Activated T-helper 9 cell treated with anti-CD3 and anti-CD28 coated beads, Interleukin-2, amount 50 U/mL, for 16 hours (primary cell): ENCODE measurements around the gene SDK2.
A peak's percentile ranks its signal among the peaks of the same experiment; 100 is the strongest.
"Not testable (repeated sequence)": the region's sequence is repeated elsewhere in the genome, so short reads cannot be mapped to it uniquely, and the experiment has no call there.

Source experiments
- DNase-seq: peaks from one replicate; pipeline ENCODE4 v3.0.0-alpha.2; 2020; ENCODE audit warnings: low read depth

The SDK2 gene

GRCh38 chr17:73318427-73318813, 325.8 kb downstream of the SDK2 start:
- no peak for DNase-seq

- DNase-seq, result no peak
Measured at GRCh38 chr17:73317513-73318426, 326.5 kb downstream of the SDK2 start.

- DNase-seq, result no peak
Measured at GRCh38 chr17:73316919-73317505, 327.2 kb downstream of the SDK2 start.

- DNase-seq, result no peak
Measured at GRCh38 chr17:73315471-73315870, 328.8 kb downstream of the SDK2 start.

GRCh38 chr17:73313526-73314127, 330.6 kb downstream of the SDK2 start:
- DNase-seq, result no peak

- not testable (repeated sequence) for DNase-seq
Measured at GRCh38 chr17:73312887-73313286, 331.4 kb downstream of the SDK2 start.

- DNase-seq, result peak; percentile 79
Measured at GRCh38 chr17:73311781-73312641, 332.2 kb downstream of the SDK2 start, which contains the start of gene CDC42EP4. Gene CDC42EP4, minus strand, starts transcription at chr17:73312001. Its CDS starts 25,501 bp downstream, at chr17:73286500.

- no peak for DNase-seq
Measured at GRCh38 chr17:73311428-73311780, 332.8 kb downstream of the SDK2 start.

GRCh38 chr17:73309727-73310596, 334.3 kb downstream of the SDK2 start:
- no peak for DNase-seq

- not testable (repeated sequence) for DNase-seq
Measured at GRCh38 chr17:73308959-73309358, 335.3 kb downstream of the SDK2 start.

- no peak for DNase-seq
Measured at GRCh38 chr17:73308017-73308823, 336.0 kb downstream of the SDK2 start.

- no peak for DNase-seq
Measured at GRCh38 chr17:73307130-73307529, 337.1 kb downstream of the SDK2 start.

- DNase-seq, result no peak
Measured at GRCh38 chr17:73305845-73306836, 338.1 kb downstream of the SDK2 start.

GRCh38 chr17:73304971-73305812, 339.1 kb downstream of the SDK2 start:
- no peak for DNase-seq

- no peak for DNase-seq
Measured at GRCh38 chr17:73304438-73304837, 339.8 kb downstream of the SDK2 start.

- DNase-seq, result no peak
Measured at GRCh38 chr17:73302189-73302588, 342.1 kb downstream of the SDK2 start.

GRCh38 chr17:73301369-73301768, 342.9 kb downstream of the SDK2 start:
- DNase-seq, result no peak

GRCh38 chr17:73300392-73300791, 343.9 kb downstream of the SDK2 start:
- no peak for DNase-seq
